Stimulated activated CD4-positive, alpha-beta T cell treated with anti-CD3 and anti-CD28 coated beads, Interleukin-12 subunit alpha, Interleukin-12 subunit beta, amount 100 ng/mL, for 48 hours (primary cell): ENCODE results near the gene CAMSAP1.

Experiments
- DNase-seq, 3 donors: peaks; one replicate each; pipeline ENCODE4 v3.0.0-alpha.2; 2020; ENCODE audit warnings: low read depth in 2 of 3, low spot score in 1 of 3

CAMSAP1 gene

DNA sequence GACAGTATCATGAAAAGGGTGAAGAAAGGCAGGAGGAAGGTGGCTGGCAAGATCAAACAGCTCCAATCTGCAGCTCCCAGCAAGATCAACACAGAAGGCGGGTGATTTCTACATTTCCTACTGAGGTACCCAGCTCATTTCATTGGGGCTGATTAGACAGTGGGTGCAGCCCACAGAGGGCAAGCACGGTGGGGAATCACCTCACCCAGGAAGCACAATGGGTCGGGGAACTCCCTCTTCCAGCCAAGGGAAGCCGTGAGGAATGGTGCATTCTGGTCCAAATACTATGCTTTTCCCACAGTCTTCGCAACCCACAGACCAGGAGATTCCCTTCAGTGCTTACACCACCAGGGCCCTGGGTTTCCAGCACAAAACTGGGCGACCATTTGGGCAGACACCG is 66.8 kb downstream of the CAMSAP1 start:
- DNase-seq, result no peak

DNA sequence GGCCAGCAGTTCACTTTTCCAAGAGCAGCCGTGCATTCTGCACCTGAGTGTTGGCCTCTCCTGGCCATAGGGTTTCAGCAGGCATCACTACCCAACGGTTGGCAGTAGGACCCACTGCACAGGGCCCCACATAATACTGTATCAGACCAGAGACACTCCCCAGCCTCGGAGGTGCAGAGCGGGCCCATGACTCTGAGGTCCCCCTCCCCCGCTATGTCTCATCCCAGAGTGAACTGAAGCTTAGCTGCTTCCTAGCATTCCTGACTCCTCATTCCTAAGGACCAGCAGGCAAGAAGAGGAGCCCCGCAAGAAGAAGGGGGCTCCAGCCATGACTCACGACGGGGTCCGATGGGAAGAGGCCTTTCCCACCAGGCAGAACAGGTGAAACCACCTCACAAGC is 67.2 kb downstream of the CAMSAP1 start:
- DNase-seq, result no peak

DNA sequence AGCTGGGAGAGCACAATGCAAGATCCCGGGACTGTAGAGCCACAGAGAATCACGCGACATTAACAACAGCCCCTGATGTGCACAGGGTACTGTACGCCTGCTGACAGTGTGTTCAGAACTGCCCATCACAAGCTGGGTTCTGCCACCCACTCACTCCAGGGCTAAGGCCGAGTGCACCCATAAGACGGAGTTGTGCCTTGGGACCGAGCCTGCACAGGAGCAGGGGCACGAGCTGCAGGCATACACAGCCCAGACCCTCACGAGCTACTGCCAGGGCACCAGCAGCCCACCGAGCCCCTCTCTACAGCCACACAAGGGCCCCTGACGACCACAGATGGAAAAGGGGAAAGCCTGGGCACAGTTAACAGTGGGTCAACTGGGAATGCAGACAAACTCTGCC is 67.8 kb downstream of the CAMSAP1 start:
- DNase-seq, result no peak

DNA sequence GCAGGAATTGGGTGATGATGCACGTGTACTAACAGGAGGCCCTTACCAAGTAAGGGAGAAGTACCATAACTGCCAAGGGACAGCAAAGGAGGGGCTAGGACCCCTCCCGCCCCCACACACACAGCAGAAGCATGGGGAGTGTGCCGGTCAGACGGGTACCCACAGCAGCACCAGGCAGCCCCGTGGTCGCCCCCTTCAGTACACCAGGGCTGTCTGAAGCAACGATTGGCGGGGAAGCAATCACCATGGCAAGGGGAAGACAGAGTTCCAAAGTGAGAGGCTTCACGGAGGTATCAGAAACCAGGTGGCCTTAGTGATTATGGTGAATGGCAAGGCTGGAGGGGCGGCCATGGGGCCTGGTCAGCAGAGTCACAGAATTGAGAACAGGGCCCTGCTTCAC is 72.2 kb downstream of the CAMSAP1 start:
- no peak for DNase-seq

DNA sequence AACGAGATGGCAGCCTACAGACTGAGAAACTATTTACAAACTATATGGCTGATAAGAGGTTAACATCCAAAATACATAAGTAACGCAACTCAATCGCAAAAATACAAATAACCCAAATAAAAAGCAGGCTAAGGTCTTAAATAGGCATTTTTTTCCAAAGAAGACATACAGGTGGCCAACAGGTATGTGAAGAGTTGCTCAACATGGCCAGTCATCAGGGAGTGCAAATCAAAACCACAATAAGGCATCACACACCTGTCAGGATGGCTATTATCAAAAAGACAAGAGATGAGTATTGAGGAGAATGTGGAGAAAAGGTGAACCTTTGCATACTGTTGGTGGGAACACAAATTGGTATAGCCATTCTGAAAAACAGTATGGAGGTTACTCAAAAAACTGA is 73.5 kb downstream of the CAMSAP1 start:
- DNase-seq, result no peak

DNA sequence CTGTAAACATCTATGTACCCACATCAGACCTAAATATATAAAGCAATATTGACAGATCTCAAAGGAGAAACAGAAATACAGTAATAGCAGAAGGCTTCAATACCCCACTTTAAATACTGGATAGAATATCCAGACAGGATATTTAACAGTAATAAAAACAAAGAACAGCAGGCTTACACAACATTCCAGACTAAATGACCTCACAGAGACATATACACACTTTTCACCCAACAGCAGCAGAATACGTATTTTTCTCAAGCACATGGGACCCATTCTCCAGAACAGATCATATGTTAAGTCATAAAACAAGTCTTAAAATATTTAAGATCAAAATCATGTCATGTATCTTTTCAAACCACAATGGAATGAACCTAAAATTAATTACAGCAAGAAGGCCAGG is 76.8 kb downstream of the CAMSAP1 start:
- DNase-seq, result no peak

DNA sequence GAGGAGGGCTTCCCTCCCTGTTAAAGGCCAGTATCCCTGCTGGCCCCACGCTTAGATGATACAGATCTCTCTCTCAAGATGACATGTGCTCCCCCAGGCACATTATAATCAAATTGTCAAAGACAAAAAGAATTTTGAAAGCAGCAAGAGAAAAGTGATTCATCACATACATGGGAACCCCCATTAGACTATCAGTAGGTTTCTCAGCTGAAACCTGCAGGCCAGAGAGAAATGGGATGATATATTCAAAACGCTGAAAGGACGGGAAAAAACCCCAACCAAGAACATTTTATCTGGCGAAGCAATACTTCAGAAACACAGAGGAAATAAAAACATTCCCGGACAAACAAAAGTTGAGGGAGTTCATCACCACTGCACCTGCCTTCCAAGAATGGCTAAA is 78.7 kb downstream of the CAMSAP1 start:
- DNase-seq, result no peak

DNA sequence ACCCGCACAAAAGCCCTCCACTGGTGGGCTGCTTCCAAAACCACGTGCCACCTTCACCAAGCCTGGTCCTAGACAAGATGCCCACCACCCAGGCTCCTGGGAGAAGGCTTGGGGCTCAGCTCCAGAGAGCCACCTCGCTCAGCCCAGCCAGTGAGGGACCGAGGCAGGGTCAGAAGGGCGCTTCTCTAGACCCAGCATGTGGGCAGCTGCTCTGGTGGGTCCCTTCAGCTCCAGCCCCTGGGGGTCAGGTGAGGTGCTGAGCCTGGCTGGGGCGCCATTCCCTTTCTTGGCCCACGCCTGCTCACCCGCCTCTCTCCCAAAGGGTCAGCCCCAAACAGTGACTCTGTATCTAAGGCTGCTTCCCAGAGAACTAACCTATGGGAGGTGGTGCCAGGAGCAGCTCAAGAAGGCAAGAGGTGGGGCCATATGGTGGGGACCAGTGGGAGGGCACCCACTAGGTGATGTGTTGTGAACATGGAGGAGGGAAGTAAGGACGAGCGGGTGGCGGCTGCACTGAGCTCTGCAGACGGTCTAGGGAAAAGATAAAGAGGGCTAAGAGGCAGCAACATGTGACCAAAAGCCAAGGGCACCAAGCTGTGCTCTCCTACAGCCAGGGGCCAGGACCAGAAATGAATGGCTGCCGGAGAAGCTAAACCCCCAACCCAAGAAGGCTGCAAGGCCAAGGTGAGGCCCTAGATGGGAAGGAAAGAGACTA is 79.3 kb downstream of the CAMSAP1 start:
- no peak for DNase-seq

DNA sequence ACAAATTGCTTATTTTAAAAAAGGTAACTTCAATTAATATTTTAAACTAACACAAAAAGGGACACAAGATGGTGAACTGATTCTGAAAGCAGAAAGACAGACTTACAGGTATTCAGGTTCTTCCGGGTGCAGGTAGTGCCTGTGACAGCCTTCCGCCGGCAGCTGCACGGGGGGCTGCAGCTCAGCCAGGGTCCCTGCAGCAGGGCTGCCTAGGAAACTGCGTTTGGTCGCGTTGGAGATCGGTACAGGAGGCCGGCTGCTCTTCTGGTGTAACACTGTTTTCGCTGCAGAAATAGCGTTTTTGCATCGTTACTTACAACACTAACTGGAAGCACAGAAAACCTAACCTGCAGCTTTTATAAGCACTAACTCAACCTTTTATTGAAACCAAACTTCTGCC is 80.0 kb downstream of the CAMSAP1 start:
- DNase-seq, result no peak

DNA sequence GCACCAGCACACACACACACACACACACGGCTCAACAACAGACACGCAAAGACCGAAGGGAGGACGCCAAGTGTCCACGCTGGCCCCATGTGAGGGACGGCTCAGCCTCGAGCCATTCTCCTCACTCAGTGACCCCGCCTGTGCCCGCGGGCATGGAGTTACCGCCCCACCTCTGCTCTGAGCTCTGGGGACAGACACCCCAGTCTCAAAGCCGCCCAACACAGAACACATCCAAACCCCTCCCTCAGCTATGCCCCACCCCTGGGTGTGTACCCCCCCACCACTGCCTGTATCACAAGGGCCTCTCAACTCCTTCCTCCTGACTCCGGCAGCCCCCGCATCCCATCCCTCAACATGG is 81.2 kb downstream of the CAMSAP1 start:
- no peak for DNase-seq

DNA sequence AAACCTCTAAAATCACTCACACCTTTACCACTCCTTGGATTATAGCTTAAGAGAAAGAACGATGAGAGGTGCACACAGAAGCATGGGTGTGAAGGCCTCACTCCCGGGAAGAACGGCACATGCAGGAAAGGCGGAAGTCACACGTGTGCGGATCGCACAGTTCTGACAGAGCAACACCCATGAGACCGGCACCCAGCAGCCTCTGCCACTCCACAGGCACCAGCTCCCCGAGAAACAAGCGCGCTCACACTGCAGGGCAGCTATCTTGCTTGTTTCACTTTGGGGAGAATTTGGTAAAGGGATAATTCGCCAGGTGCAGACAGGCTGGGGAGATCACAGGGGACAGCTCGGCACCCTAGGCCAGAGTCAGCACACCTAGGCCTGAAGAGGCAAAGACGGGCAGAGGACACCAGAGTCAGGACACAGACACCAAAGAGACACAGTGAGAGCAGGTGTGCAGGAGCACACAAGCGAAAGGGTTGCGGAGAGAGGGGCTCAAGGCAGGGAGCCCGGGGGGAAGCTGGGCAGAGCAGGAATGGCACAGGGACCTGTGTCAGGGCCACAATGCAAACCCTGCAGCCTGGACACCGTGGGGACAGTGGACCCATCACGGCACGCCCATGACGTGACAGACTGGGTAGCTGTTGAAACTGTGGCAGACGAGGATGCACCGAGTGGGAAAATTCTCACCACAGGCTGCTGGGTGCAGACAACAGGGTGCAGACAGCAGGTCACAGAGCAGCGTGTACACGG is 81.7 kb downstream of the CAMSAP1 start:
- no peak for DNase-seq

DNA sequence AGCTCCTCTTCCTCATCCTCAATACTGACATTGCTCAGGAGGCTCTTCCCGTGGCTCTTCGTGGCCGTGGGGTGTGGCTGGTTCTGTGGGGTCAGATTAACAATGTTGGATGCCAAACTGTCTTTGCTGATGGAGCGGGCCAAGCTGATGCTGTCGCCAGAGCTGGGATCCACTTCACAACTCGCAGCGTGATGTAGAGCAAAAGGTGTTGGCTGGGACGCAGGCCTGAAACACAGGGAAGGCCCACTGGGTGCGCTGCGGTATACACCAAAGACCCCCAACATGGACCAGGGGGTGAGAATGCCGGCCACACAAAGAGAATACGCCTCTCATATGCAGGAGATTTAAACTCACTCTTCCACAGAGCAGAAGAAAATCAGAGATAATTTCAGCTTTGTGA is 84.3 kb downstream of the CAMSAP1 start:
- DNase-seq, result no peak

DNA sequence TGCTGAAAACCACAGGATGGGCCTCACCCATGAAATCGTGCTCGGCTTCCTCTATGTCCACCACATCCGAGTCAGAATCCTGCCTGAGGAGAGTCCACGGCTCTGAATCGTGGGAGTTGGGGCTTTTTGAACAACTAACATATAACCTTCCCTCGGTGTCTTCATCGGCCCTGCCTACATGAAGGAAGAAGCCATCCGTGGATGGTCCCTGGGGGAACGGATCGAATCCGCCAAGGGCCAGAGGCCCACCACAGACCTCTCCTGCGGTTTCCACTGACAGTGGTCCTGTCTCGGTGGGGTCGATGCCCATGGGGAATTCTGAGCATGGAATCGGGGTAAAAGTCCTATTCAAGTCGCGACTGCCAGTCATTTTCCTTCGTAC is 85.0 kb downstream of the CAMSAP1 start:
- no peak for DNase-seq

DNA sequence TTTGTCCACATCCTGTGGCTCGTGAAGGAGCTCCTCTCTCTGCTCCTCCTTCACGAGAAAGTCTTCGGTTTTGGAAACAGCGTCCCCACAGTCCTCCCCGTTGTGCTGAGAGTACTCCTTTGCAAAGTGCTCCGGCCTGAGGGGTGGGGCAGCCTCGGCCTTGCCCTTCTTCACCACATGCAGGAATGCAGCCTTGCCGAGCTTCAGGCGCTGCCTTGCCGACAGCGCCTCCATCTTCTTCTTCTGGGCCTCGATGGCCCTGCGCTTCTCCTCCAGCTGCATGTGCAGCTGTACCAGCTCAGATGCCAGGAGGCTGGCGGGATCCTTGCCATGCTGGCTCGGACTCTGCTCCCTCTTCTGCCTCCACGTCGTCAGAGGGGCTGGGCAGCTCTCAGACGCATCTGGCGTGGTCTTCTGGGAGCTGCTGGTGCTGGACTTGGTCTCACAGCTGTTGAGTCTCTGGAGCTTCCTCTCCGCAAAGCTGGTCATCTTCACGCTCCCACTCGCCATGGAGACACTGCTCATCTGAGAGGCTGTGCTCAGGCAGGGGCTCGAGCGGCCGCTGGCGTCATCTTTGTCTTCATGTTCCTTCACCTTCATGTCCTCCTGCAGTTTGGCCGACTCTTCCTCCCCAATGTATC is 85.5 kb downstream of the CAMSAP1 start:
- no peak for DNase-seq

DNA sequence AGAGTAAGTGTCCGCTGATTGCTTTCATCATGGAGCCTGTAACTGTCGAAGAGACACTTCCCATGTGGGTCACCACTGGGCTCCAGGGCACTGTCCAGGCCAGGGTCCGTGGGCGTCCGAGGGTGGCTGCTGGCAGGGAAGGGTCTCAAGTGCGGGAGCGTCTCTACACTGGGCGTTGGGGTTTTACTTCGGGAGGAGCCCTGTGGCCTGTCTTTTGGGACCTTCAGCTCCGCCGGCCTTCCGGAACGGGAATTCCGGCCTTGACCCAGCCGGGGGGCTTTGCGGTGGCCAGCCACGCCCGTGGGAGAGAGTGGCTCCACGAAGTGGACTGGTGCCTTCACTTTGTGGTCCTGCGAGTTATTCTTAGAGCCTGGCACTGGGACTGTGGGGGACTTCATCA is 86.2 kb downstream of the CAMSAP1 start:
- DNase-seq, result no peak

DNA sequence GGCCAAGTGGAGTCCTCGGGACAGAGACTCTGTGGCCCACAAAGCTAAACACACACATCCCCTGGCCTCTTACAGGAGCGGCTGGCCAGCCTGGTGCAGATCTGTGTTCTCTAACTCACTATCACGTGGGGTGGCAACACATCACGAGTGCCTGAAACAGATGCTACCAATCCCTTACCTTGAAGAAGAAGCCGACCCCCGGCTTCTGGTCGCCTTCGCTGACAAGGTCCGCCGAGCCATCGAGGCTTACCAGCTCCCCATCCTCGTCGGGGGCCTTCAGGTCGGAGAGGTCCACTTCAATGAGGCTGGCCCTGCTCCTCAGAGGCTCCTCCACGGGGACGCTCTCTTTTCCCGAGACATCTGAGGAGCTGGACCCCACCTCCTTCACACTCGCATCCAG is 86.7 kb downstream of the CAMSAP1 start:
- no peak for DNase-seq

DNA sequence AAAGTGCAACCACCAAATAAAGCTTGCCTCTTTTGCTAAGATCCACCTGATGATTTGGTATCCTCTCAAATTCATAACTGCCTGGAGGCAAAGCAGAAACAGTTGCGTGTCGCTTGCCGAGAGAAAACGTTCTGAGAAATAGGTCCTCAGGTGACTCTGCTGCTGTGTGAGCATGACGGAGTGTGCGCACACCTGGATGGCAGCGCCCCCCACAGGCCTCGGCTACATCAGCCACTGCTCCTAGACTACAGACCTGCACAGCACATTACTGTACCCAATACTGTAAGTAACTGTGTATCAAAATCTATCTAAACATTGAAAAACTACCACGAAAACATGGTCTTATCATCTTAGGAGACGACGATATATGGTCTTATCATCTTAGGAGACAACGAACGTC is 87.4 kb downstream of the CAMSAP1 start:
- DNase-seq, result no peak

DNA sequence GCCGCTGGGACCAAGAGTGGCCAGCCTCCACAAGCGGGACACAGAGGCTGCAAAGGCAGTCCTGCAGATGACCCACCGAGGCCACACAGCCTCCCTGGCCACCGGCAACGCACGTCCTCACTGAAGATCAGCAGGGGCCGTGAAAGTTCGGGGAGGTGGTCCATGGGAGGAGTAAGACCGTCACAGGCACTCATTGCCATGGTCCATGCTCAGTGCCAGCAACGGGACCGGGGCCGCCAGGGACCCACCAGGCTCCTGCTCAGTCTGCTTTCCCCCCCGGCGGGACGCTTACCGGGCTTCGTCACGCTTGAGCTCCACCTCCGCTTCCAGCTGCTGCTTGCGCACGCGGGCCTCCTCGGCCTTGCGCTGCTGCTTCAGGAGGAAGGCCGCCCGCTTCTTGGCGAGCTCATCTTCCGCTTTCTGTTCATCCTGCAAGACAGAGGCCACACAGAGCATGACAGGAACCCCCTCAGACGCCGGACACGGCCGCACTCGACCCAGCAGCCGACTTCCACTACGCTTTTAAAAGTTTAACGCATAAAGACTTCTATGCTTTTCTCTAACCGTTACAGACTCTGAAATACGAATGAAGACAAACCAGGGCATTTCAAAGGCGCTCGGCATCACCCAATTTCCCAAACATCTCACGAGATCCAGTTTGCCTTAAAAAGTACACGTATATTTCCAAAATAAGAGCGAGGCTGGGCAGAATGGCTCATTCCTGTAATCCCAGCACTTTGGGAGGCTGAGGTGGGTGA is 88.4 kb downstream of the CAMSAP1 start:
- no peak for DNase-seq

DNA sequence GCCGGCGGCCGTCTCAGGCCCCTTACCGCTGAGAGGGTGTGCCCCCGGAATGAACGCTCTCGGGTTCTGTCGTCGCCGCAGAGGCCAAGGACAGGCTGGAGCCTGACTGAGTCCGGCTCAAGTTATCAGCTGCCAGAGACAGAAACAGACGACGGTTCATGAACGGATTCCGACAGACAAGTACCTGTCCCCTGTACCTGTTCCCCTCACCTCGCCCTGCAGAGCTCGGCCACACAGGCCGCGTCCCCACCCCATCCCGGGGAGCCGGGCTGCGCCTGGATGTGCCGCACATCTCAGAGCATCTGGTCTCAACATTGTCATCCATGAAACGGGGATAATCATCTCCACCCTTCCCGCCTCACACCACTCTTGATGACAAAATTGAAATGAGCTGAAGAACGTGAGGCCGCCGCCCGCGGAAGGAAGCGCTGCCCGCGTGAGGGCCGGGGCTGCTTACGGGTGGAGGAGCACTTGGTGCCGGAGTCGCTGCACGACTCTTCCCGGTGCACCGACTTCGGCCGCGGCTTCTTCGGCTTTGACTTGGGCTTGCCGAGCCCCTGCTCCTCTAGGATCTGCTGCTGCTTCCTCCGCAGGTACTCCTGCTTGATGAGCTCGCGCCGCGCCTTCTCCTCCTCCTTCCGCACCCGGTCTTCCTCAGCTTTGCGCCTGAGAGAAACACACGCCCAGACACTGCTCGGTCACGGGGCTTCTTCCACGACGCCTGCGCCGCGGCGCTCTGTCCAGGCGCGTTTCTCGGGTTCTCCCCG is 89.2 kb downstream of the CAMSAP1 start:
- DNase-seq, result no peak

DNA sequence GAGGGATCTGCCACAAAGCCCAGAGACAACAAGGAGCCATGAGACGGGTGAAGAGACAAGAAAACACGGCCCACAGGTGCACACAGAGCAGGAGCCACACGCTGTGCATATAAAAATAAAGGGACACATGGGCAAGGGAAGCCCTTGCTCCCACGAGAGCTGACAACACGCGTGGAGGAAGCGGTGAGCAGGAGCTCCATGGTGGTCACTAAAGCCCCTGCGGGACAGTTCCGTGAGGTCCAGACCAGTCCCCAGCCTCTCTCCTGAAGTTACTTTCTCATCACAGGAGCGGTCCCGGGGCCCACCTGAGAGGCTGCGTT is 90.7 kb downstream of the CAMSAP1 start:
- DNase-seq, result no peak
